IPS-15b (cell line): ENCODE data around the gene PSAT1.

Source experiments
- H3K27me3 ChIP-seq: one replicate; pipeline ENCODE4 v1.6.1; 2013; ENCODE audit warnings: low read length; ENCODE audit not compliant: control insufficient read depth, insufficient read depth
- H3K36me3 ChIP-seq: one replicate; pipeline ENCODE4 v1.6.1; 2013; ENCODE audit warnings: low read length; ENCODE audit not compliant: control insufficient read depth, insufficient read depth
- H3K4me1 ChIP-seq: one replicate; pipeline ENCODE4 v1.6.1; 2013; ENCODE audit warnings: mild to moderate bottlenecking, low read length; ENCODE audit not compliant: control insufficient read depth, insufficient read depth
- H3K4me3 ChIP-seq: one replicate; pipeline ENCODE4 v1.5.1; 2013; ENCODE audit warnings: low read depth, low read length
- H3K9ac ChIP-seq: one replicate; pipeline ENCODE4 v1.6.1; 2013; ENCODE audit warnings: low read depth, mild to moderate bottlenecking, low read length
- H3K9me3 ChIP-seq: one replicate; pipeline ENCODE4 v1.6.1; 2013; ENCODE audit warnings: mild to moderate bottlenecking, low read length; ENCODE audit not compliant: control insufficient read depth, insufficient read depth

The PSAT1 gene

DNA sequence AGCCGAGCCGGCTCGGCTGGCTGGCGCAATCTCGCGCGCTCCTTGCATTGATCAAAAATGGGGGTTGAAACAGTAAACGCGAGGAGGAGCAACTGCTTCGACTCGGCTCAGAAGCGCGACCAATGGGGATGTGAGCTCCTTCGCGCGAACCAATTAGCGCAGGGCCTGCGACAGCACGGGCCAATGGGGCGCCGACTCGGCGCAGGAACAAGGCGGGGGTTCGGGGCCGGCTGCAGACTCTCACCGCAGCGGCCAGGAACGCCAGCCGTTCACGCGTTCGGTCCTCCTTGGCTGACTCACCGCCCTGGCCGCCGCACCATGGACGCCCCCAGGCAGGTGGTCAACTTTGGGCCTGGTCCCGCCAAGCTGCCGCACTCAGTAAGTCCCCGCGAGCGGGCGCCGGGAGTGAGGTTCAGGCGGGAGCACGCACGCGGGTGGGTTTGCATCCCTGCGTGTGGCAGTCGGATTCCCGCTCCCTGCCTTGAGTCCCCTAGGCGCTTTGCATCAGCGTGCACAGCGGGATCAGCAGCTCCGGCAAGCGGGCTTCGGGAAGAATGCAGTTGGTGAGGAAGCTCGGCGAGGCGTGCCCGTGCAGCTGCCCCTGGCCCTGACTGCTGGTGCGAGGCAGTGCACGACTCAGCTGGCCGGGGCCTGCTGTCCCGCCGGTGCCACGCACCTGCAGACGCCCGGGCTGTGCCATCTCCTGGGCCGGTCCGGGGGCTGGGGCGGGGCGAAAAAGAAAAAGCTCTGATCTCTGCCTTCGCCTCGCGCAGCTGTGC is at the start of gene PSAT1:
Gene PSAT1, plus strand, starts transcription at position 233 of the 779 bp plus-strand sequence. Its CDS starts 86 bp downstream, at position 319.
- Histone ChIP-seq H3K9ac (peak within 1 kb of the TSS; percentile 96), H3K36me3 (peaks cover 5% of the 10 kb centered on the region), H3K9me3 (no peaks in the 10 kb centered on the region), H3K27me3 (peaks cover 4% of the 10 kb centered on the region), H3K4me1 (peaks cover 10% of the 10 kb centered on the region), H3K4me3 (peak within 1 kb of the TSS; percentile 95)

DNA sequence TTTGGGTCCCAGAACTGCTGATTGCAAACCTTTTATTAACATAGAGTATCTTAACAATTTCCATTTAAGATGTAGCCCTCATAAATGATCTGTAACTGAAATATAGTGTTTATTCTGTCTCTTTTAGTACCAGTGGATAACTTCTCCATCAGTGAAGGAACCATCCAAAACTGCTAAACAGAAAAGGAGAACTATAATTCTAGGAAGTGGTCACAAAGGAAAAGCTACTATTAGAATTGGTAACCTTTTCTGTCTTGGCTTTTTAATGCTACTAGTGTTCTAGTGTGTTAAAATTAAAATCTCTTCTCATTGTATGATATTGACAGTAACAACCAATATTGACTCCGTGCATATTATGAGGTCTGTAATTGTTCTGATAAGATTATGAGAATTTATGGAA is 48.3 kb upstream of the PSAT1 start:
- H3K9me3 ChIP-seq, result no peaks in the 10 kb centered on the region
- H3K9ac ChIP-seq, result no peak overlapping the region
- H3K4me3 ChIP-seq, result no peak overlapping the region
- H3K27me3 ChIP-seq, result no peaks in the 10 kb centered on the region
- H3K4me1 ChIP-seq, result no peaks in the 10 kb centered on the region
- H3K36me3 ChIP-seq, result no peaks in the 10 kb centered on the region

DNA sequence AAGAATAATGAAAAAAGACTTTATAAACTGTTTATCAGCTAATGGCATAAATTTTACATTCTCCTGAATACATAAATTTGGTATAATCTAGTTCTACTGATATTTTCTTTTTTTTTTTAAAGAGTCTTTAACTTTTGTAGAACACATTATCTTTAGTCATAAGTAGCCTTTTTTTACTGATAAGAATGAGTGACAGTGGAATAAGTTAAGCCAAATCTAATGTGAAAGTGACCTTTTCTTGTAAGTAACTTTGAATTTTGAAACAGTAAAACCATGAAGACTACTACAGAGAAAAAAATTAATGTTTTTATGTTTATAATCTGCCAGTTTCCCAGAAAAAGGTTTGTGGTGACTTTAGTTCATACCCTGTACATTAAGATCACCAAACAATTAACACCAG is 47.4 kb upstream of the PSAT1 start:
- Histone ChIP-seq H3K9me3 (no peaks in the 10 kb centered on the region), H3K9ac (no peak overlapping the region), H3K4me1 (no peaks in the 10 kb centered on the region), H3K27me3 (no peaks in the 10 kb centered on the region), H3K4me3 (no peak overlapping the region), H3K36me3 (no peaks in the 10 kb centered on the region)

DNA sequence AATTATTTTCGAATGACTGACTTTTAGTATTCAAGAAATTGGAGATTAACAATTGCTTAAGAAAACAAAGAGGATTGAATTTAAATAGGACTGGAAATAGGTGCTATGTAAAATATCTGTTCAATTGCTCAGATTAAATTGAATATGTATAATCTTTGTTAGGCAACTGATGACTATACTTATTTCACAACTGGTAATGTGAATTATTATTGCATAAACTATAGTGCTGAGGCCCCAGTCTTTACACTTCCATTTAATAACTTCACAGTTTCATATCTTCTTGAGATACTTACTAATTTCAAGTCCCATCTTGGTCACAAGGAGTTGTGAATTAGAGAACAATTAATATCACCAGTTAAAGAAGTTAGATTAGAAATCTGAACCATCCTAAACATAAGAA is 44.3 kb upstream of the PSAT1 start:
- no peak overlapping the region for H3K9ac ChIP-seq
- no peaks in the 10 kb centered on the region for H3K27me3 ChIP-seq
- H3K4me1 ChIP-seq, result no peaks in the 10 kb centered on the region
- H3K9me3 ChIP-seq, result no peaks in the 10 kb centered on the region
- no peaks in the 10 kb centered on the region for H3K36me3 ChIP-seq
- H3K4me3 ChIP-seq, result no peak overlapping the region

DNA sequence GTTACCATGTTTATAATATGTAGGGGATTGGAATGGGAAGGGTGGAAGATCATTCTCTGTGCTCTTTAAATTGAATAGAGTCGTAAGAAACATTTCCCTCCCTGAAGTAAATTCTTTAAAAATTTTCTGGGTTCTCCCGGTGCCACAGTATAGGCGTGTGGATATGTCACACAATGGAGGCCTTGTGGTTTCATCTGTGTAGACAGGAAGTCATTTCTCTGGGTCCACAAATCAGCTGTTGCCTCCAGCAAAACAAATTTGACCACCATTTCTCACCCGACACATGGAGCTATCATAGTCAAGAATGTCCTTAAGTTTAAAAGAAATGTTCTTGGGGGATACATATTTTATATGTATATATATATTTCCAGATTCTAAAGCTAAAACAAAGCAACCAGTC is 43.6 kb upstream of the PSAT1 start:
- no peak overlapping the region for H3K9ac ChIP-seq
- H3K9me3 ChIP-seq, result no peaks in the 10 kb centered on the region
- H3K4me1 ChIP-seq, result no peaks in the 10 kb centered on the region
- H3K4me3 ChIP-seq, result no peak overlapping the region
- no peaks in the 10 kb centered on the region for H3K36me3 ChIP-seq
- no peaks in the 10 kb centered on the region for H3K27me3 ChIP-seq

DNA sequence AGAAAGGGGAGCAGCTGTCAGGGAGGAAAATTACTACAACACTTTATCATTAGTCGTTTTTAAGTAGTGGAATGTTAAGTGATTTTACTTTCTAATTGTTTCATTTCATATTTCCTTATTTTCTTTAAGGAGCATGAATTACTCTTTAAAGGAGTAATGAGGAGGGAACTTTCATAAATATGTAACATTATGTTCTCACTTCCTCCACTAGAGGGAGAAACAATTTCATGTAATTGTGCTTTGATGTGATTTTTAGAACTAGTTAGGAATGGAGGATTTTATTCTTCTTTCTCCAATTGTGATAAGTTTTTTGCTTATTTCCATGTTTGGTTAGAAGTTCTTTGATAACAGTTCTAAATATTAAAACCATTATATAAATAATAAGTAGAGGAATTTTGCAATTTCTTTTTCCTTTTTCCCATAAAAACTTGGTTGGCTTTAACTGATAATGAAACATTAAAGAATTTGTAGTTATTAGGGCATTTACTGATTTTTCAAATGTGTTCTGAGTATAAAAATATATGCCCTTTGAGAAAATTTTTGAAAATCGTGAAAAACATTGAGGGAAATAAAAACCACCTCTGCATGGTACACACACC is 35.4 kb upstream of the PSAT1 start:
- Histone ChIP-seq H3K36me3 (peaks cover 6% of the 10 kb centered on the region), H3K4me3 (no peak overlapping the region), H3K9me3 (no peaks in the 10 kb centered on the region), H3K27me3 (no peaks in the 10 kb centered on the region), H3K4me1 (no peaks in the 10 kb centered on the region), H3K9ac (no peak overlapping the region)

DNA sequence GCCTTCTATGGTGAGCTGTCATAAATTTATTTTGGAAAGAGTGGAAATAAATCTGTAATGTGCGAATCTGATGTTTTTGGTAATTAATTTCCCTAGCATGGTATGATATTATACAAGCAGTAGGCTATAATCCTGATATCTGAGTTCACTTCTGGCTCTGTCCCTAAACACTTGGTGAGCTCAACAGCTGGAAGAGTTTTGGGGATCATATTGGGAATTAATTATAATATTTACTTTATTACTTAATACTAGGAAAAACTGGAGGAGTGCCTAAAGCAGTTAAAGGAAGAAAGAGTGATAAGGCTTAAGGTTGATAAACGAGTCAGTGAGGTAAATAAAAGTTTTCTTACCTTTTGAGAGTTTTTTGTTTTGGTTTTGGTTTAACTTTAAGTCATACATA is 34.3 kb upstream of the PSAT1 start:
- Histone ChIP-seq H3K27me3 (no peaks in the 10 kb centered on the region), H3K9me3 (no peaks in the 10 kb centered on the region), H3K4me3 (no peak overlapping the region), H3K4me1 (no peaks in the 10 kb centered on the region), H3K9ac (no peak overlapping the region), H3K36me3 (peaks cover 7% of the 10 kb centered on the region)

DNA sequence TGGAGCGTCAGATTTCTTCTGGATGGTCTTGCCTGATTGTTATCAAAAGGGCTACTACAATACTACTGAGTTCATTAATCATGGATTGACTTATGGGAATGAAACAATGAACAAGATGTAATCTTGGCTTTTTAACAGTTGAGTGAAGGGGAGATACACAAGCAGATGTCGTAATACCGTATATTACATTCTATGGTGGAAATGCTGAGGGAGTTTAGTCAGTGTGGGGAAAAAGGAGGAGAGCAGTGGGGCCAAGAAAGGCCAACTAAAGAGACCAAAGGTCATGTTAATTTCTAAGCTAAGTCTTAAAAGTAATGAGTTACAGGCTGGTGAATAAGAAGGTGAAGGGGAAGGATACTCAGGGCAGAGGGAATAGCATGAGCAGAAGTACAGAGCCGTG is 29.0 kb upstream of the PSAT1 start:
- Histone ChIP-seq H3K4me3 (no peak overlapping the region), H3K4me1 (no peaks in the 10 kb centered on the region), H3K27me3 (no peaks in the 10 kb centered on the region), H3K9me3 (no peaks in the 10 kb centered on the region), H3K9ac (no peak overlapping the region), H3K36me3 (peaks cover 10% of the 10 kb centered on the region)

DNA sequence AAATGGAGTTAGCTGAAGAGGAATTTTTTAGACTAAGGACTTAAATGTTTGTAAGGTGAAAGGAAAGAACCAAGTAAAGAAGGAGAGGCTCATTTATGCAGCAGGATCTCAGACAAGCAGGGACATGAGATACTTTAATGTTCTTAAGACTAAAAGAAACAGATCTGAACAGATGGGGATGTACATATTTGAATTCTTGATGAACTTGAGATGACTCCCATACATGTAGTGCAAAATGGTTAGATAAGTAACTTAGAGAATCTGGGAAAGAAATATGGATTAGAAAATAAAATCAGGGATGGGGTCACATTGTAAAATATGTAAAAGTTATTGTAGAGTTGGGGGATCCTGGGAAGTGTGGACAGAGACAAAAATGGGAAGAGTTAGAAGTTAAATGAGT is 27.1 kb upstream of the PSAT1 start:
- H3K36me3 ChIP-seq, result peaks cover 10% of the 10 kb centered on the region
- no peak overlapping the region for H3K9ac ChIP-seq
- H3K27me3 ChIP-seq, result no peaks in the 10 kb centered on the region
- H3K4me1 ChIP-seq, result no peaks in the 10 kb centered on the region
- H3K9me3 ChIP-seq, result no peaks in the 10 kb centered on the region
- no peak overlapping the region for H3K4me3 ChIP-seq

DNA sequence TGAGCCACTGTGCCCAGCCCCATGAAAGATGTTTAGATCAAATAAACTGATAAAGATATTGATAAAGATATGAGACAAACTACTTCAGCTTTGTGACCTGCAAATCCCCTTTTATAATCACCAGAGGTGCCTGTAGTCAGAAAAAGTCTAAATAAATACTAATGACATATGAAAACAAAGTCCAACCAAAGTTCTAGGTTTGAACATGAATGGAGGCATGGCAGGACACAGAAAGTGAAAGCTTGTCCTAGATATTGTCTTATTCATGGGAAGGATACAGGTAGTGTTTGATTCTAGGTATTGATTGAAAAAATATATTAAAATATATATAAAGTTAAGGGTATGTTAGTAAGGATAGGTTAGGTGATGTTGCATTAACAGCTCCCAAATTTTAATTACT is 24.6 kb upstream of the PSAT1 start:
- Histone ChIP-seq H3K27me3 (no peaks in the 10 kb centered on the region), H3K4me1 (no peaks in the 10 kb centered on the region), H3K9me3 (no peaks in the 10 kb centered on the region), H3K4me3 (no peak overlapping the region), H3K36me3 (peaks cover 4% of the 10 kb centered on the region), H3K9ac (no peak overlapping the region)

DNA sequence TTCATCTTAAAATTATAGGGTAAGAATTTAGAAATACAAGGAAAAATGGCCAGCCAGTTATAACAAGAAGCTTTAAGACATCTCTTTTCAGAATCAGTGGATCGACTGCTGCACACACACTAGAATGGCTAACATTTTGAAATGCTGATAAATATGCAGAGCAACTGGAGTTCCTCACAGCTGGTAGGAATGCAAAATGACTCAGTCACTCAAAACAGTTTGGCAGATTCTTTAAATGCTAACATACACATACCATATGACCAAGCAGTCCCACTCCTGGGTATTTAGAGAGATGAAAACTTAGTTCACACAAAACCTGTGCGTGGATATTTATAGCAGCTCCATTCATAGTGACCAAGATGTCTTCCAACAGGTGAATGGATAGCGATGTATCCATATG is 23.2 kb upstream of the PSAT1 start:
- no peaks in the 10 kb centered on the region for H3K9me3 ChIP-seq
- H3K9ac ChIP-seq, result no peak overlapping the region
- H3K27me3 ChIP-seq, result no peaks in the 10 kb centered on the region
- no peaks in the 10 kb centered on the region for H3K36me3 ChIP-seq
- H3K4me1 ChIP-seq, result no peaks in the 10 kb centered on the region
- H3K4me3 ChIP-seq, result no peak overlapping the region

DNA sequence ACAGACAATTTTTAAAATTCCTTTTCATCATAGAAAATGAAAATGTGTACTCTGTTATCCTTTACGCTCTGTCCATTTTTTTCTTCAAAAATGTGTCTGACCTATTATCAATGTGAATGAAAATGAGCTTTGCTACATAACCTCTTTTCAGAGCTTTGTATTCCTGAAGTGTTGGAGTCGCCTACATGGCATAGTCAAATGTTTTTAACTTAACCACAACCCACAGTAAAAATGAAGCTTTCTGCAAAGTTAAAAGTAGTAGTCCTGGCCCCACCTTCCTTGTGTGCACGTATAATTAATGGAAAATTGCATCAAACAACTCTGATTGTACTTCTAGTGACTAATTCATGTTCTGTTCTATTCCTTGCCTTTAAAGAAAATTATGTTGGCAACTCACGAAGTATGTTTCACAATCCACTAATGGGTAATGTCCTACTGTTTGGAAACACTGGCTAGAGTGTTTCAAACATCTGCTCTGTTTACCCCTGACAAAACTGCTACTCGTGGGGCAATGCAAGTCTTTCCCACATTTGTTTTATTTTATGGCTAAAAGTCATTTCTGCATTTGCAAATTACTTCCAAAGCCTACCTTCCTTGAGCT is 18.6 kb upstream of the PSAT1 start:
- no peak overlapping the region for H3K4me3 ChIP-seq
- H3K9me3 ChIP-seq, result no peaks in the 10 kb centered on the region
- H3K27me3 ChIP-seq, result no peaks in the 10 kb centered on the region
- no peaks in the 10 kb centered on the region for H3K36me3 ChIP-seq
- no peak overlapping the region for H3K9ac ChIP-seq
- no peaks in the 10 kb centered on the region for H3K4me1 ChIP-seq
